Measurements from ENCODE around the gene BCAR3. TPM values are rescaled to one million over a fixed set of nuclear protein-coding genes. Genes with fewer than 3 reads are reported as not detected.

Gene BCAR3
- total RNA-seq, 2 donors from 2014 or later = 32.7 to 48.7 TPM

DNA sequence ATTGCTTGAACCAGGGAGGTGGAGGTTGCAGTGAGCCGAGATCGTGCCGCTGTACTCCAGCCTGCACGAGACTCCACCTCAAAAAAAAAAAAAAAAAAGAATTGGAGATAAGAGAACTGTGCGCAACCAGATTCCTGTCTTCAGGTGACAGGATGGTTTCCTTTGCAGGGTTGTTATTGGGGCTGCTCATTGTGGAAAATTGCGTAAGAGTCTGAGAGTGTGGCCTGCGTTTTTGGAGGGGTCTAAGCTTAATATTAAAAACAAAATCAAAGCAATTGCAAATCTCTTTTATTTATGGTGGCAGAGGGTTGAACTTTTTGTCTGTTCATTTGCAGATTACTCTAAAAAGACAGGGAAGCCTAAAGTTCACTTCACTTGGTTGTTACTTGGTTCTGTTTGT lies 36.0 kb upstream of the BCAR3 start:
- Histone ChIP-seq H3K4me1 (ENCODE audit: control insufficient read depth, insufficient read depth, low read length) (peaks cover 34% of the 10 kb centered on the region), H3K36me3 (ENCODE audit: control insufficient read depth, insufficient read depth, low read length) (no peaks in the 10 kb centered on the region), H3K27ac (ENCODE audit: low read depth, low read length) (no peak overlapping the region), H3K4me3 (ENCODE audit: low read length) (no peak overlapping the region), H3K27me3 (ENCODE audit: control insufficient read depth, insufficient read depth, low read length, poor library complexity, severe bottlenecking) (no peaks in the 10 kb centered on the region), H3K9ac (ENCODE audit: extremely low read depth, low read length, poor library complexity, severe bottlenecking) (no peak overlapping the region), H3K9me3 (ENCODE audit: control insufficient read depth, low read length) (no peaks in the 10 kb centered on the region)
- 95 to 96% methylated on average over 4 to 7 of the region's 7 CpGs for WGBS, 2 experiments (ENCODE audit: insufficient coverage in 1 of 2, insufficient read length in 1 of 2)
- H3K4me3 Mint-ChIP-seq = no peak overlapping the region
- no peak for DNase-seq
- no peaks in the 10 kb centered on the region for H3K27me3 Mint-ChIP-seq (ENCODE audit: insufficient read depth)
- no peak overlapping the region for H3K27ac Mint-ChIP-seq
- peaks cover 53% of the 10 kb centered on the region for H3K4me1 Mint-ChIP-seq
- no peaks in the 10 kb centered on the region for H3K9me3 Mint-ChIP-seq
- no peaks in the 10 kb centered on the region for H3K36me3 Mint-ChIP-seq (ENCODE audit: low read depth)
- TF ChIP-seq, protein P1, sequence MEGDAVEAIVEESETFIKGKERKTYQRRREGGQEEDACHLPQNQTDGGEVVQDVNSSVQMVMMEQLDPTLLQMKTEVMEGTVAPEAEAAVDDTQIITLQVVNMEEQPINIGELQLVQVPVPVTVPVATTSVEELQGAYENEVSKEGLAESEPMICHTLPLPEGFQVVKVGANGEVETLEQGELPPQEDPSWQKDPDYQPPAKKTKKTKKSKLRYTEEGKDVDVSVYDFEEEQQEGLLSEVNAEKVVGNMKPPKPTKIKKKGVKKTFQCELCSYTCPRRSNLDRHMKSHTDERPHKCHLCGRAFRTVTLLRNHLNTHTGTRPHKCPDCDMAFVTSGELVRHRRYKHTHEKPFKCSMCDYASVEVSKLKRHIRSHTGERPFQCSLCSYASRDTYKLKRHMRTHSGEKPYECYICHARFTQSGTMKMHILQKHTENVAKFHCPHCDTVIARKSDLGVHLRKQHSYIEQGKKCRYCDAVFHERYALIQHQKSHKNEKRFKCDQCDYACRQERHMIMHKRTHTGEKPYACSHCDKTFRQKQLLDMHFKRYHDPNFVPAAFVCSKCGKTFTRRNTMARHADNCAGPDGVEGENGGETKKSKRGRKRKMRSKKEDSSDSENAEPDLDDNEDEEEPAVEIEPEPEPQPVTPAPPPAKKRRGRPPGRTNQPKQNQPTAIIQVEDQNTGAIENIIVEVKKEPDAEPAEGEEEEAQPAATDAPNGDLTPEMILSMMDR (conservative IDR thresholded peaks at IDR 0.05) = no peak

DNA sequence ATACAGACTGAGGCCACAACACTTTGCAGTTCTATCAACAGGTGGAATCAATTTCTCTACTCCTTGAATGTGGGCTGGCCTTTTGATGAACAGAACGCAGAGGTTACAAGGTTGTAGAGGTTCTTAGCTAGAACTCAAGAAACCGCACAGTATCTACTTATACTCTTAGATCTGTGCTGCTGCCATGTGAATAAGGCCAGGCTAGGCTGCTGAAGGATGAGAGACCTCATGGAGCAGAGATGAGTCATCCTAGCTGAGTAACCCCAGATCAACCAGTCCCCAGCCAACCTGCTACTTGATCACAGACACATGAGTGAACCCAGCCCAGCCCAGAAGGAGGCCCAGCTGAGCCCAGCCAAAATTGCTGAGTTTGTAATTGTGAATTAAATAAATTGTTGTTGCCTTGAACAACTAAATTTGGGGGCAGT lies 35.3 kb upstream of the BCAR3 start:
- H3K4me3 Mint-ChIP-seq = no peak overlapping the region
- H3K4me1 Mint-ChIP-seq = peaks cover 52% of the 10 kb centered on the region
- DNase-seq = peak; percentile 40
- Histone ChIP-seq H3K4me3 (ENCODE audit: low read length) (peak overlapping the region; percentile 46), H3K9me3 (ENCODE audit: control insufficient read depth, low read length) (no peaks in the 10 kb centered on the region), H3K27ac (ENCODE audit: low read depth, low read length) (no peak overlapping the region), H3K27me3 (ENCODE audit: control insufficient read depth, insufficient read depth, low read length, poor library complexity, severe bottlenecking) (no peaks in the 10 kb centered on the region), H3K36me3 (ENCODE audit: control insufficient read depth, insufficient read depth, low read length) (no peaks in the 10 kb centered on the region), H3K9ac (ENCODE audit: extremely low read depth, low read length, poor library complexity, severe bottlenecking) (no peak overlapping the region), H3K4me1 (ENCODE audit: control insufficient read depth, insufficient read depth, low read length) (peaks cover 28% of the 10 kb centered on the region)
- H3K9me3 Mint-ChIP-seq = no peaks in the 10 kb centered on the region
- WGBS, 2 experiments (ENCODE audit: insufficient coverage in 1 of 2, insufficient read length in 1 of 2) = 95% methylated on average over 2 of the region's 2 CpGs; no CpG with 5 or more reads in 1 of the 2 experiments
- H3K36me3 Mint-ChIP-seq (ENCODE audit: low read depth) = no peaks in the 10 kb centered on the region
- TF ChIP-seq, protein P1 (conservative IDR thresholded peaks at IDR 0.05) = no peak
- no peak overlapping the region for H3K27ac Mint-ChIP-seq
- no peaks in the 10 kb centered on the region for H3K27me3 Mint-ChIP-seq (ENCODE audit: insufficient read depth)

DNA sequence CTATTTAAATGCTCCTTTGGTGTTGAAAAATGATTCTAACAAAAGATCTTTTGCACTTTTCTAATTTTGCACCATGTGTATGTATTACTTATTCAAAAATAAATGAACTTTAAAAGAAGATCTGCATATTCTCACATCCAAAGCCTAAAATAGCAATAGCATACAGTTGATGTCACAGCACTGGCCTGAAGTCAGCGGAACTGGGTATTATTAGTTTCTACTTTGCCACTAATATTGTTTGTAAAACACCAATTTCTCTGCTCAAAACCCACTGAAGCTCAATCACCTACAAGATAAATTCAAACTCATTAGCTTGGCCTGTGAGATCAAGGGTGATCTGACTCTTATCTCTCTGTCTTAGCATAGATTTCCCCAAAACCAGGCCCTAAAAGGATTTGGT lies 34.5 kb upstream of the BCAR3 start:
- no peak overlapping the region for H3K4me3 Mint-ChIP-seq
- peaks cover 50% of the 10 kb centered on the region for H3K4me1 Mint-ChIP-seq
- H3K27me3 Mint-ChIP-seq (ENCODE audit: insufficient read depth) = no peaks in the 10 kb centered on the region
- Histone ChIP-seq H3K4me1 (ENCODE audit: control insufficient read depth, insufficient read depth, low read length) (peaks cover 26% of the 10 kb centered on the region), H3K27me3 (ENCODE audit: control insufficient read depth, insufficient read depth, low read length, poor library complexity, severe bottlenecking) (no peaks in the 10 kb centered on the region), H3K9ac (ENCODE audit: extremely low read depth, low read length, poor library complexity, severe bottlenecking) (no peak overlapping the region), H3K36me3 (ENCODE audit: control insufficient read depth, insufficient read depth, low read length) (no peaks in the 10 kb centered on the region), H3K9me3 (ENCODE audit: control insufficient read depth, low read length) (no peaks in the 10 kb centered on the region), H3K4me3 (ENCODE audit: low read length) (peak overlapping the region; percentile 51), H3K27ac (ENCODE audit: low read depth, low read length) (no peak overlapping the region)
- DNase-seq = no peak
- TF ChIP-seq, protein P1 (conservative IDR thresholded peaks at IDR 0.05) = no peak
- H3K36me3 Mint-ChIP-seq (ENCODE audit: low read depth) = no peaks in the 10 kb centered on the region
- no peaks in the 10 kb centered on the region for H3K9me3 Mint-ChIP-seq
- 83 to 97% methylated on average over 1 of the region's 1 CpG for WGBS, 2 experiments (ENCODE audit: insufficient coverage in 1 of 2, insufficient read length in 1 of 2)
- no peak overlapping the region for H3K27ac Mint-ChIP-seq
